GM18511 (cell line): ENCODE data around the gene ITIH1.

Experiments
- ATAC-seq: cut with Tn5 transposase; IDR thresholded peaks from one replicate; pipeline ENCODE4 v1.9.1; 2021; ENCODE audit warnings: mild to moderate bottlenecking, moderate library complexity; ENCODE audit not compliant: unreplicated experiment

Gene ITIH1

GRCh38 chr3:52790337-52790736, 12.9 kb downstream of the ITIH1 start:
- ATAC-seq, result no peak

- no peak for ATAC-seq
Measured at GRCh38 chr3:52790741-52791140, 13.3 kb downstream of the ITIH1 start.

GRCh38 chr3:52791366-52791765, 14.0 kb downstream of the ITIH1 start:
- ATAC-seq, result no peak

- ATAC-seq, result no peak
Measured at GRCh38 chr3:52791928-52792327, 14.5 kb downstream of the ITIH1 start.

GRCh38 chr3:52792413-52792812, 15.0 kb downstream of the ITIH1 start:
- ATAC-seq, result no peak

- no peak for ATAC-seq
Measured at GRCh38 chr3:52792961-52793695, 15.7 kb downstream of the ITIH1 start.

GRCh38 chr3:52793702-52794611, 16.6 kb downstream of the ITIH1 start:
- ATAC-seq, result no peak

- no peak for ATAC-seq
Measured at GRCh38 chr3:52794612-52795099, 17.3 kb downstream of the ITIH1 start, which contains the start of gene ITIH3. ITIH3 (plus strand) TSS chr3:52794796; CDS start chr3:52794804, 8 bp downstream.

- no peak for ATAC-seq
Measured at GRCh38 chr3:52795298-52795900, 18.0 kb downstream of the ITIH1 start.

GRCh38 chr3:52796411-52796810, 19.0 kb downstream of the ITIH1 start:
- ATAC-seq, result no peak

- ATAC-seq, result no peak
Measured at GRCh38 chr3:52798376-52798977, 21.1 kb downstream of the ITIH1 start.

- no peak for ATAC-seq
Measured at GRCh38 chr3:52798978-52799476, 21.6 kb downstream of the ITIH1 start.

GRCh38 chr3:52800079-52800478, 22.7 kb downstream of the ITIH1 start:
- no peak for ATAC-seq

GRCh38 chr3:52801839-52802238, 24.4 kb downstream of the ITIH1 start:
- ATAC-seq, result no peak

- no peak for ATAC-seq
Measured at GRCh38 chr3:52805270-52806039, 28.1 kb downstream of the ITIH1 start.

- no peak for ATAC-seq
Measured at GRCh38 chr3:52809149-52809548, 31.8 kb downstream of the ITIH1 start.

- no peak for ATAC-seq
Measured at GRCh38 chr3:52809662-52810377, 32.4 kb downstream of the ITIH1 start.

- ATAC-seq, result no peak
Measured at GRCh38 chr3:52810923-52811322, 33.5 kb downstream of the ITIH1 start.

- no peak for ATAC-seq
Measured at GRCh38 chr3:52811452-52812011, 34.1 kb downstream of the ITIH1 start.
